ENCODE measurements around the gene SP100.

DNA sequence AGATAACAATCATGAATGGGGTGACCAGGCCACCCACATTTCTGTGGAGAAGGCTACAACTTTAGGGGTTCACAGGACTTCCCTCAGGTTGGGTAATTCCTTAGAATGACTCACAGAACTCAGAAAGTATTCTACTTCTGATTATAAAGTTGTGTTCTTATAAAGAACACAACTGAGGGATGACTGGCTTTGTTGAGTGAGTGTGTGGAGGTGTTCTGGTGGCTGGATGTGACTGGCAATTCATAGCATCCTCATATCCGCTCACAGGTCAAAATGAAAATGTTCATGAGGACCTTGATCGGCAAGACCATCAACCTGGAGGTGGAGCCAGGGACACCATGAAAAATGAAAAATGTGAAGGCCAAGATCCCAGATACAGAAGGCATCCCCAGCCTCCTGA is 153.3 kb downstream of the SP100 start:
- TF ChIP-seq HNRNPLL (IDR thresholded peaks at IDR 0.05; ENCODE audit: low read depth, low read length, poor library complexity, severe bottlenecking) (no peak), MBD4 (IDR thresholded peaks at IDR 0.05; ENCODE audit: borderline replicate concordance, low read length) (no peak), ATF7 (IDR thresholded peaks at IDR 0.05) (no peak), ATF7 (CRISPR knock-in tag; IDR thresholded peaks at IDR 0.05) (no peak), TCF12 (IDR thresholded peaks at IDR 0.05) (no peak), TCF12 (CRISPR knock-in tag; IDR thresholded peaks at IDR 0.05) (no peak)

Measured in HepG2 (cell line).